NCI-H774 (cell line): ENCODE data around the gene EMP1.

Source experiments
- DNase-seq: peaks from one replicate; lab custom pipeline; 2025; lab: John Stamatoyannopoulos, UW

EMP1 gene

DNA sequence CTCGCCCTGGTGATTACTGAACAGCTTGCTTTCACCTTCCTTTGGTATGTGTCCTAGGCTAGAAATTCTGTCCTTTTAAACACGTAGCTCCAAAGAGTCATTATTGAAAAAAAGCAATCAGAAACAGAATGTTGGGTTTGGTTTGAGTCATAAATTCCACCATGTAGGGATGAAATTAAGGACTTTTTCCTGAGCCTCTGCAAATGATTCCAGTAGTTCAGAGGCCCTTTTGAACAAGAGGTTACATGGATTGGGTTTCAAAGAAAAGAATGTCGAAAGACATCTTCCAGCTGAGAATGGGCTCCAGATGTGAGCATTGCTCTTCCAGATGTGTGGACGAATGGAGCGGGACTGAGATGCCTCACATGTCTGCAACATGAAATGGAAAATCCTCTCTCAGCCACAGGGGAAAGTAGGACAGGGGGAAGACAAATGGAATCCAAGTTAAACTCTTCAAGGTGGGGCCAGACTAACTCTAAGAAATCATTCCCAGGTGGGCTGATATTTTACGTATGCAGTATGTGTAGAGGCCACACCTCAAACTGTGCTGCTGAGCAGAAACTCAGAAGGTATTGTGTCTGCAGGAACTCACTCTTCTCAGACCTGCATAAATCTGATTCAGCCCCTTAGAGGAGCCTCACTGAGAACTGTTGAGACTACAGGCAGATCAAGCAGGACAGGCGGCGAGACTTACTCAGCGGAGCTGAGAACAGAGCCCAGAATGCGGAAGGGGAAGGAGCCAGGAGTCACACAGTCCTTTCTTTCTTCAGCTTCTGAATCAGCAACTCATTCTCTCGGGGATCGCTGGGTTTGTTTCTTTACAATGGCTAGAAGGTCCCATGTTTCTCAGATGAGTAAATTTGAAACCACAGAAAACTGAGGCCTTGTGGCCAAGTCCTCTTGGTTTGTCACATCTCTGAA lies 23.3 kb upstream of the EMP1 start:
- no peak for DNase-seq

DNA sequence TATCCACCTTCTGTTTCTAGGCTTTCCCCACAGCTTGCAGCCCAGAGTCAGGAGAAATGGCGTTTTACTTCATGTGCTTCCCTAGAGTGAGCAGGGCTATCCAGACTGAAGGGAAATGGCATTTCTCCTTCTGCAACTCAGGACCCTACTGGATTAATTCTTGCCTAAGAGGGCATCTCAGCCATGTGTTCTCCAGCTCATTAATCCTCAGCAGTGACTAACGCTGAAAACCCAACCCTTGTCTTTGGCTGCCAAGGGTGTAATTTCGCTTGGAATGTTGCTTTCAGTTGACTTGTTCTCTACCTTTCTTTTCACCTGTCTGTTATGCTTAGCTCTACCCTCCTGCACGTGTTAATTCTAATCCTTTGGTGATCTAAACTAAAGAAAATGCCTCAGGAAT lies 21.0 kb upstream of the EMP1 start:
- no peak for DNase-seq

DNA sequence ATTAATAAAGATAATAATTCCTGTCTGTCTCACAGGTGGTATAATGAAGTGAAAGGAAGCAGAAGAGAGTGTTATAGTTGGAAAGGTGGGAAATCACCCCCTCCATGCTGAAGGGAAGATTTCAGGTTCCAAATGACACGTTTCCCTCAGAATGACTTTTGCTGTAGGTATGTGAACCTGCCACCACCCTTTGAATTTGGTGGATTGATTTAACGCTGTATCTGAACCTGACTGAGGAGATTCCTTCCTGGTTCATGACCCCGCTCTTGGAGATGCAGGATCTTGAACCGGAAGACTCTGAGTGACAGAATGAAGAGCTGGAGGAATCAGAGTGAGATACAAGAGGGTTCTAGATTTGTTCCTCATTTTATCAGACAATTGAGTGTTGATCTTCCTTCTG lies 20.3 kb upstream of the EMP1 start:
- no peak for DNase-seq

DNA sequence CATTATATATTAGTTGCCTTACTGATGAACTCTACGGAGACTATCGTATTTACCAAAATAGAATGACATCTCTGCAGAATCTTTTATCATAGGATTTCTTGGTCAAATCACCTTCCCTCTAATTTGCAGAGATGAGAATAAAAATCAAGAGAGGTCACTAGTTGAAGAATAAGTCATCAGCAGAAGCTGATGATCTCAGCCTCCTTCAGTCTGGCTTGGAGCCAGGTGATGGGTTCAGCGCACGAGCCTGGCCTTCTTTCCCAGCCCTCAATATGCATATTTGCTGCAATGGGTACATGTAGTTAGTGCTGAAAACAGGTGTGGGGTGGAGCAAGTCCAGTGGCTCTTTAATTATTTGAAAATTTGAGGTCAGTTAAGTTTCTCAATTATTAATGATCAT lies 19.2 kb upstream of the EMP1 start:
- no peak for DNase-seq

DNA sequence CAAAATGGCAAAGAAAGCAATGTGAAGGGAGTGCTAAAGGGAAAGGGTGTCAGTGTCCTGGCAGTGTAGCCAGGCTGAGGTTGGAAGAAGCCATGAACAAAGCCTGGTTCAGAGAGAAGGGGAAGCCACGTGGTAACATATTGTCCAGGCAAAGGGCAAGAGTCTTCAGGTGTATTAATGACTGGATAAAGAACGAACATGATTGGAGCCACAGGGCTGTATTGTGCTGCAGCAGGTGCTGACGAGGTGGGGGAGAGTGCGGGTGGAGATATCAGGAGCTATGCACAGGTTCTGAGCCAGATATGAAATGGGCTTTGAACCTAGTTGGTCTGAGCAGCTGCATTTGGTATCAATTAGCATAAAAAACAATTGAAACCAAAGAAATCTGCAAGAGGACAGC lies 18.6 kb upstream of the EMP1 start:
- DNase-seq = no peak

DNA sequence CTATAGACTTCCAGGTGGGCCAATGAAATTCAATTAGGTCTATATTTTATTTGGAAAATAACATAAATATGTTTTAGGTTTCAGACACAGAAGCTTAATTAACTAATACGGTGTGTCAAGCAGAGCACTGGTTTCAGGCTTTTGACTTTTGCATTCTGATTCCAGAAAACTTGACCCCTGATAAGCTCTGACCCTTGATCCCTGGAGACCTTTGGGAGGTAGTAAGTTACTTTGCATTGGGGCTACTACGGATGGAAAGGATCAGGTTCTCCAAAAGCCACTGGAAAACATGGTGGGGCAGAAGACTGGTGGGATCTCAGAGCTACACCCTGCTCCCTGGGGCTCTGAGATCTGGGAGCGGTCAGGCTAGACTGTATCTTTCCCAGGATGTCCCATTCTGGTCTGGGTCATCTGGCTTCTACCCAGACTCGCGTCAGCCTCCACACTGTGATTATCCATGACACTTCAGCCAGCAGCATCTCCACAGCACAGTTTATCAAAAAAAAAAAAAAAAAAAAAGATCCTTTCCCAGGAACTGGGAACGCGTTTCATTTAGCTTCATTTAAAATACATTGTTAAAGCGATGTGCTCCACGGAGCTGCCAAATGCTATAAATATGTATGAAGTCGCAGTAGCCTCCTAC lies 17.8 kb upstream of the EMP1 start:
- DNase-seq = no peak

DNA sequence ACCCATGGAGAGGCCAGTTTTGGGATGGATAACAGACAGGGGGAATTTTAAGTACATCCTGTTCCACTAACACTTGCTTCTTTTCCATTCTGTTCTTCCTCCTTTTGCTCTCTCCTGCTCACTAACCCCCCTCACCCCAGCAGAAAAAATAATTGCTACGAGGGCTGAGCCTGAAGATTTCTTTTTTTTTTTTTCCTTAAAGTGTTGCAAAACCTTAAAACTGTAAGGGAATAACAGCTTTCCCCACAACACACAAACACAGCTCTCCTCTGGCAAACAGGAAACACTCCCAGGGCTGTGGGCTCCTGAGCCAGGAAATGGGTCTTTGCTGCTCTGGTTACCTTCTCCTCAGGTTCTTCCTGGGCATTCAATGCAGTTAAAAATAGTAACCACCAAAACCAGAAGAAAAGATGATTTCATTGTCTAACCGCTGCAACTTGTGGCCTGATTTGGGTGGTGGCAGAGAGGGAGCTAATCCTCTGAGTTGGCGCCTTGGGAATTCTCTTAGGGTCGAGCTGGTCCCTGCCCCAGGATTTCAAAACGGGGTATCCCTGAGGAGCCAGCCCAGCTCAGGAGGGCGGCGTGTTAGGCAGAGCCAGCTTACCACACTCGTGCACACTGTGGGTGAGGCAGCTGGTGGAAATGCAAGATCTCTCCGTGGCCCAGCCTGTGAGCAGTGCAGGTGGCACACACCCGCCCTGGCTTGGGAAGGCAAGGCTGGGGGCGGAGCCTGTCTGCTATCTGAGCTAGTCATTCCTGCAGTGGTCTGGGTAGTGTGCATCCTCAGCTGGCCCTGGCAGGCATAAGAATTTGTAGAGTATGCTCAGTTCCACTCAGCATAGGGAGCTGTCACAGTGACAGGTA lies 17.1 kb upstream of the EMP1 start:
- DNase-seq = no peak

DNA sequence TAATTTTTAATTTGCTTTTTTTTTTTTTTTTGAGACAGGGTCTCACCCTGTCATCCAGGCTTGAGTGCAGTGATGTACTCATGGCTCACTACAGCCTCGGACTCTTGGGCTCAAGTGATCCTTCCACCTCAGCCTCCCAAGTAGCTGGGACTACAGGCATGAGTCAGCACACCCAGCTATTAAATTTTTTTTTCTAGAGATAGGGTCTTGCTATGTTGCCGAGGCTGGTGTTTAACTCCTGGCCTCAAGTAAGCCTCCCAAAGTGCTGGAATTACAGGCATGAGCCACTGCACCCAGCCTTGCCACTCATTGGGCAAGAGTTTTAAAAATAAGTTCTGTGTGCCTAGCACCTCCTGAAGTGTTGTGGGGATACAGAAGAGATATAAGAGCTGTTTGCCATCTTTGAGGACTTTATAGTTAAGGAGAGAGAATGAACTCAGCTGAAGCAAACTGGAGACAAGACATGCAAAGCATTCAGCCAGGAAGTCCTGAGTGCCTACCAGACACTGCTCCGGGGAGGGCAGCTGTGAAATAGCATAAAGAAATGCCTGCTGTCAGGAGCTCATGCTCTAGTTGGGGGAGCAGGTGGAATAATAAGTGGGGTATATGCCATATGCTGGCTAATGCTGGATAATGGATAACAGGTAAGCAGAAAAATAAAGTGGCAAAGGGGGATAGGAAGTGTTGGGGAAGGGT lies 15.0 kb upstream of the EMP1 start:
- DNase-seq = no peak

DNA sequence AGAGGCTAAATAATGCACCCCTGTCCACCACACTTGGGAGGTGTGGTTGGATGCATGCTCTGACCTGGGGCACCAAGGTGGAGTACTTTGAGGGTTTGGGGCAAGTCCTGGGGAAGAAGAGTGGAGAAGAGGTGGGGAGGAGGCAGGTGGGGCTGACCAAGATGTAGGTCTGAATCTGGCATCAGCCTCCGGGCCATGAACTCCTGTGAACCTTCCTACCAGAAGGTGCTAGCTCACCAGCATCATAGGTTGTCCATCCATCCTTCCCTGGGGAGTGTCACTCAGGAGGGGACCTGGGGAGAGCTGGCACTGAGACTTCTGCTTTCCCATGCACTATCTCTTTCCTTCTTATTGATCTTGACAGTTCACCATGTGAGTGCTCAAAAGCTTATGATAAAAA lies 13.6 kb upstream of the EMP1 start:
- no peak for DNase-seq

DNA sequence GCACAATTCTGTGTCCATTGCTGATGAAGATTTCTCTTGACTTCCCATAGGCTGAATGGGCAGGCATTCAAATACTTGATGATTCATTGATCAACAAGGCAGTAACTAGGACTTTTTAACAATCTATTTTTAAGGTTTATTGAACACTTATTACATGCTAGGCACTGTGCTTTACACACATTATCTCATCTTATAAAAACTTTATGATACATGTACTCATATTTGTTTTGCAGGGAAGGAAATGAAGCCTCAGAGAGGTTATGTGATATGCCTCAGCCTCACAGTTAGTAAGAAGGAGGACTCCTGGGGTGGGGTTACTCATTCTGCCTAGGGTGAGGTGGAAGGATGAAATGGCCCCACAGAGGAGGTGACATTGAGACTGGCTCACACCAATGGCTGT lies 12.9 kb upstream of the EMP1 start:
- no peak for DNase-seq

DNA sequence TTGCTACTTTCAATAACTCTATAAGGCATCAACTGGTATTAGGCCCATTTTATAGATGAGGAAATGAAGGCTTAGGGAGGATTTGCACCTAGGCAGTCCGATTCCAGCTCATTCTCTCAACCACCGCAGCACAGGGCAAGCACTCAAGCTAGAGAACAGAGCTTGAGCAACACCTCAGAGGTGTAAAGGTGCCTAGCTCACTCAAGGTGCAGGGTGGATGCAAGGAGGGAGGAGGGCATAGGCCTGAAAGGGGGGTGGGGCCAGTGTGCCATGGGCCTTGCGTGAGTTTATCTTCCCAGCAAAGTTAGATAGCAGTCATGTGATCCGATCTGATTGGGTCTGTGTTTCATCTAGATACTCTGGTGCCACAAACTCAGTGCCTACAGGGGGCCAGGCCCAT lies 10.2 kb upstream of the EMP1 start:
- DNase-seq = no peak

DNA sequence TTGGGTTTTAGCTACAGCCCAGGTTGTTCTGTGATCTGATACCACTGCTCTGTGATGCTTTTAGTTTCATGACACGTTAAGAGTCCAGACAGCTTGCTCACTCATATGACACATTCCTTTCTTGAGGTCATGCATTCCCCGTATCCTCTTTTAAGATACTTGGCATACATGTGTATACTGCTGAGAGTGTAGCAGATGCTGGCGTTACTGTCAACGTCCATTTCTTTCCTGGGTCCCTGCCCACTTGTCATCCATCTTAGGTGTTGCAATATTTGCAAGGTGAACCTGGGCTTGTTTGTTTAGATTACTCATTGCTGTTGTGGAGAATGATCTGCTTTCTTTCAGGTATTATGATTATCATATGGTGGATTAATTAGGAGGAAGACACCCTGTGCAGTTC lies 9.1 kb upstream of the EMP1 start:
- no peak for DNase-seq

DNA sequence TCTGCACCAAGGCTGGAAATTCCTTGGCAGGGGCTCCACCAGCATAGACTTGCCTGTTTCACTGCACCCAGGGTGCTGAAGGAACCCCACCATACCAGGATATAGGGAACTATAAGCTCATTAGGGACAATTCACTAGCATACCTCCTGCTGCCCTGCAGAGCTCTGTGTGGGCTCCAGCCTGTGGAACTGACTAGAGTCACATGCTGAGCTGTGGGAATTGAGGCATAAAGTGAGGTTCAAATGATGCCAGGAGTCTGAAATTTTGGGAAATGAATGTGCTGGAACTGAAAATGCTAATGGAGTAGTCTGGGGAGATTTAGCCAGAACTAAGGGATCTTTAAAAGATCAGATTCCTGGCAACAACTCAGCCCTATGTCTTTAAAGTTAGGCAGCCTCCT lies 7.3 kb upstream of the EMP1 start:
- no peak for DNase-seq

DNA sequence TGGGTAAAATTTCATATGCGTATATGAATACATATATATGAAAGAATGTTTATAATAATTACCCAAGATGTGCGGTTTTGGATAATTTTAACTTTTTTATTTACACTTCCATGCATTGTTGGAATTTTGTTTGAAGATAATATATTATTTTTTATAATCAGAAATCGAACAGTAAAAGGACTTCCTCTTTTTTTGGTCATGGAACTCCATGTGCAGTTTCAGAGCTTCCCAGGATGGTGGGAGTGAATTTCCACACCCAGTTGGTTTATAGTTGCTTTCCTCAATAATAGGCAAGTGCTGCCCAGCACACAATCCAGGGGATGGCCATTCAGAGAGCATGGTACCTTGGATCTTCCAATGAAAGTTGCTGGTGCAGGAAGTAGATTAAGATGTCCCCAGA lies 6.3 kb upstream of the EMP1 start:
- DNase-seq = no peak

DNA sequence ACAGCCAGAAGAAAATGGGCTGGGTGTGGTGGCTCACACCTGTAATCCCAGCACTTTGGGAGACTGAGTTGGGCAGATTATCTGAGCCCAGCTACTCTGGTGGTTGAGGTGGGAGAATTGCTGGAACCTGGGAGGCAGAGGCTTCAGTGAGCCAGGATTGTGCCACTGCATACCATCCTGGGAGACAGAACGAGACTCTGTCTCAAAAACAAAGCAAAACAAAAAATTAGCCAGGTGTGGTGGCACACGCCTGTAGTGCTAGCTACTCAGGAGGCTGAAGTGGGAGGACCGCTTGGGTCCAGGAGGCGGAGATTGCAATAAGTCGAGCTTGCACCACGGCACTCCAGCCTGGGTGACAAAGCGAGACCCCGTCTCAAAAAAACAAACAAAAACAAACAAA lies 3.8 kb upstream of the EMP1 start:
- no peak for DNase-seq

DNA sequence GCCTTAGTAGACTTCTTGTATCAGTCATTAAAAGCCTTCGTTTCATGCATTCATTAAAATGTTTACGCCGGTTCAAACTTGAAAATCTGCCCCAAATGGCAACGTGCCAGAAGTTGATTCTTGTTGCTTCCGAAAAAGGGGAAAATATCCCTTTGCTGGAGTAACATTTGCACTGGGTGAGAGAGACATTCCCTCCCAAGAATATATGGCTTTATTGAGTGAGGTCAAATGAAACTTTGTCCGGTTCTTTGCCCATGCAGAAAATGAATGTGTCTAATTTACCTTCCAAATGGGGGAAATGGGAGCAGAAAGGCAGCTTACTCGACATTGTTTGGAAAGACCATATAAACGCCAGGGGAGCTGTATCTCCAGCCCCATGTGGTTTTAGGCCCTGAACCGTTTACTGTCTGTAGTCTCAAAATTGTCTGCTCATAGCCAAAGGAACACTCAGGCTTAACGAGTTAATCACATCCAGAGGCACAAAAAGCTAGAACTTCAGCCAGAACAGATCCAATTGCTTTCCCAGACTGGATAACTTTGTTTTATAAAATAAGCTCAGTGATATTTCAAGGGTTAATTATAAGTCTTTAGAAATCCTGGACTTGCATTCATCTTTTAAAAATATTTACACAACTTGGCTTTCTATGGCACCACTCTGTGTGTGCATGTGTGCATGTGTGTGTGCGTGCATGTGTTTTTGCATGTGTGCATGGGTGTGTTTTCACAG lies 2.9 kb upstream of the EMP1 start:
- no peak for DNase-seq

DNA sequence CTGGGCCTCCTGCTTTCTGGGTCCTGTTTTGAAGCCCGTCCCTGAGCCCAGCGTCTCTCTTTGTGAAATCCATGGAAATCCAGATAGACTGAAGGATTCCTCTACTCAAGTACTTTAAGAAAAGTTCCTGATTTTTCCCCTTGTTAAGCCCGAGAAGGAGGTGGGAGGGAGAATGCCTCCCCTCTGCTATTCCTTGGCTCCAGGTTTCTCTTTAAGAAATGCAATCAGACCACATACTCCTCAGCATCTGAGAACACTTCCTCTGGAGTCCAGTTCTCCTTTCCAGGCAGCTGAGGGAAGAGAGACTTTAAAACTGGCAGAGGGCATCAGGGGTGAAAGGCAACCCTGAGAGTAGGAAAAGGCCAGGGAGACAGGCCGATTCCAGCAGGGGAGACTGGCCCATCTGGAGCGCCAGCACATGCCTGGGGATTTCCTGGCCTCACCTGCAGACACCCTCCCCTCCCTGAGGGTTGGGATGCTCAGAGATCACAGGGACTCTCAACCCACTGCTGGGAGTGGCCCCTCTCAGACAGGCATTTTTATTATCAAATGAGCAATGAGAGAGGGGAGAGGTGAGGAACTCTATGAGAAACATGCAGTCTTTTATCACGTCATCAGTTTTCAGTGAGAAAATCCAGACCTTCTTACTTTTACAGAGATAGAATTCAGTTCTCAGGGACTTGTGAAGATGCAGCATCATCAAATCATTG lies 2.0 kb upstream of the EMP1 start:
- no peak for DNase-seq

DNA sequence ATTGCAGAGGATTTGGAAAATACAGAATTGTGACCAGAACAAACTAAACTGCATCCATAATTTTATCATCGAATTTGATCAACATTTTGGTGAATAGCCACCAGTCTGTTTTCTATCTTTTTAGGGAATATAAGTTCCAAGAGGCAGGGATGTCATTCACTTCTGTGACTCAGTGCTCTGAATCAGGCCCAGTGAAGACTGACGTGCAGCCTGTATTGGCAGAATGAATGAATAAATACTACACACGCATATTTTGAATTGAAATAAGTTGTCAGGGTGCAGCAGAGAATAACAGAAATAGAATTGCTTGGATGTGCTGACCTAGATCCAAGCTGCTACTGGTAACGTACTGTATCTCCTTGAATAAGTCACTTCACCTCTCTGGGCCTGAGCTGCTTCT lies 1.3 kb upstream of the EMP1 start:
- DNase-seq = no peak

DNA sequence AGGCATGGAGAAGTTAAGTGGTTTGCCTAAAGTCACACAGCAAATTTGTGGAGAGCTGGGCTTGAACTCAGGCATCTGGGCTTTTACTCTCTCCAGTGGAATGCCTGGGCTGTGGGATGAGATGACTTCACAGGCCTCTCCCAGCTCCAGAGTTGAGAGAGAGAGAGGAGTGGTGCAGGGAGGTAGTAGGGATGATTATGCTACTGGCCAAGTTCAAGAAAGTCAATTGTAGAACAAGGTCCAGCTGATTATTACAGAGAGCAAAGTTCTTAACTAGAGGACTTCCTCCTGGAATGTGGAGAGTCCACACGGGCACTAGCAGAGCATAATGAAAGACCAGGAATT lies 769 bp upstream of the EMP1 start:
- no peak for DNase-seq

DNA sequence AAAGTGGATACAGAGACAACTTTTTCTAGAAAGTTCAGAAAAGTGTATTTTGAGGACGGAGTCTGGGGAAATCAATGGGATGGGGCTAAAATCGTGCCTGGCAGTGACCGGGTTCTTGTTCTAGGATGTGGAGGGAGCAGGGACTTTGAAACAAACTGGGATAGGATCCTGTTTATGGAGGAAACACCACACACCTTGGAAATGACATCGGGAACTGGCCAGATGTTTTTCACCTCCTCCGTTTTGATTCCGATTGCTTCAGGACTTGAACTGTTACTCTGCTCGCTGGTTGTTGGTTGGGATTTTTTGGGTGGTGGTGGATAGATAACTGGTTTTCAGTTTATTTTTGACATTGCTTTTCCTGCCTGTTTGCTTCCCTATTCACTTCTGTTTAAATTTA lies 506 bp downstream of the EMP1 start:
- DNase-seq = no peak

DNA sequence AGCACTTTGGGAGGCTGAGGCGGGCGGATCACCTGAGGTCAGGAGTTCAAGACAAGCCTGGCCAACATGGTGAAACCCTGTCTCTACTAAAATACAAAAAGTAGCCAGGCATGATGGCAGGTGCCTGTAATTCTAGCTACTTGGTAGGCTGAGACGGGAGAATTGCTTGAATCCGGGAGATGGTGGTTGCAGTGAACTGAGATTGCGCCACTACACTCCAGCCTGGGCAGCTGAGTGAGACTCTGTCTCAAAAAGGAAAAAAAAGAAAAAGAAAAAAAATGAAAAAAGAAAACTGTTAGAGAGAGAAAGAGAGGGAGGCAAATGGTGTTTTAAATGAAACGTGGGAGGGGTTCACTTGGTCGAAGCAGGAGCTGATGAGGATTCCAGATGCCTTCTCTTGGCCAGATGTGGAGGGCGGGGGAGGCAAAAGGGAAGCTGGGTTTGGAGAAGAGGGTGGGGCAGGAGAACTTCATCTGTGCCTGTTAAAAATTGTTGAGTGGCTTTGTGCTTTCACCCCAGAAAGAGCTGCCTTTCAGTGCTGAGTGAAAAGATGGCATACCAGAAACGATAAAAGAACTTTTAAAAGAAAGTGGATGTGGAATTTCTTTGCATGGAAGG lies 1.1 kb downstream of the EMP1 start:
- DNase-seq = no peak
